ENCODE data around the gene ATP2B2.

The ATP2B2 gene

DNA sequence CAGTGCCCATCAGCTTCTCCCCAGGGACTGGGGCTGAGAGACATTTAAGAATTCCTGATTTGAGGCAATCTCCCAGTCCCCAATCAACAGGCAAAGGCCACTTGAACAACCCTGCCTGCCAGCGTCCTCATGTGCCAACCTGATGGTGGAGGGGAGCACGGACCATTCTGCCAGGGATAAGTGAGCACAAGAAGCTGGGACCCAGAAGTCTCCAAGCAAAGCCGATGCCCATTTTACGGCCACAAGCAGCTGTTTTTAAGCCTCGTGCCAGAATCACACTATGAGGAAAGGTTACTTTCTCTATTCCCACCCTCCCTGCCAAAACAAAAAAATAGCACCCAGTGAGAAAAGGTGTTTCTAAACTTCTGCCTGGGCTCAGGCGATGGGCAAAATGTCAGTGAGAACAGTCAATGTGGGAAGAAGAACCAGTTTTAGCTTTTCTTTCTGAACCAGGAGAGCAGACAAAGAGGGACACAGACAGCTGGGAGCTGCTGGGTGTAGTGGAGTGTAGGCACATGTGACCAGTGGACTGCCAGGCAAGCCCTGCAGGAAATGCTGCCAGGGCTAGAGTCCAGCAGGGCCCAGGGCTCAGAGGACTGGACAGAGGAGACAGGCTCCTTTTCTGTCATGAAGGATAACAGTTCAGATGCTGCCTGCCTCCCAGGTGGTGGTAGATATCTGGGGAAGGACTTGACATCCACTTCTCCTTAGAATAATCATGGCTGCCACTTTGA is 57.7 kb downstream of the ATP2B2 start:
- DNase-seq (ENCODE audit: low spot score), result no peak

DNA sequence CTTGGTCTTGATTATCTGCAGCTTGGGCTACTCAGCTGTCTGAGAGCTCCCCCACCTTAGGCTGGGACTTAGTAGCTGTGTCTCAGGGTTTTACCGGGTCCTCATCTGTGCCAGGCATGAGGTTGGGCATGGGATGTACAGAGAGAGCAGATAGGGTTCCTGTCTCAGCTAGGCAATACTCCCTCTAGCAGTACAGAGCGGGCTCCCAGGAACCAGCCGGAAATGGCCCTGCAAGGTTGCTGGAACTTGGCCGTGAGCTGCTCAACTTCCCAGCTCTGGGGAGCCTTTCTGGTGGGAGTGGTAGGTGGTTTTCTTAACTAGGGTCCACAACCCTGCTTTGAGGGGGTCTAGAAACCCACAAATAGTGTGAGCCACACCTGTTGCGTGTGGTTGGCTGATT is 58.3 kb downstream of the ATP2B2 start:
- no peak for DNase-seq (ENCODE audit: low spot score)

DNA sequence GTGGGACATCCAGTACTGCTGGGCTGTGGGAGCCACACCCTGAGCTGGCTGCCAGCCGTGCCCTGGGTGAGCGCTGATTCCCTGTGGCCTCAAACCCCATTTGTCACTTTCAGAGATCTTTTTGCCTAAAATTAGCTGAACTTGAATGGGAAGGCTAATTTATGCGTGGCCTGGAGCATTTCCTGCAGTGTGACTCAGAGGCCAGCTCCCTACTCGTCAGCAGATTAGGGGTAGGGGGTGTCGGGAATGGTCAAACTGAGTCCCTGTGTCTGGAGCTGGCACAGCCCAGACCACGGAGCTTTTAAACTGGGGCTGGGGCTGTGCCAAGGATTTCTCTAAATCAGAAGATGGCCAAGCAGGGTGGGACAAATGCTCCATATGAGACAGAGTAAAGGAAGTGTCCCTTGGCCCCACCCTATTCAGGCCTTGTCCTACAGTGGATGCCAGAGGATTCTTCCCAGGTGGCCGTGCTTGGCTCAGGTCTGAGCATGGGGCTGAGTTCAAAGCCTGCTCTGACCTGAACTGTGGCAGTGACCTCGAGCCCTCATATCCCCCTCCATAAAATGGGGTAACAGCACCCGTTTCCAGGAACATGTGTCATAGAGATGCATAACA is 59.7 kb downstream of the ATP2B2 start:
- DNase-seq (ENCODE audit: low spot score), result no peak

DNA sequence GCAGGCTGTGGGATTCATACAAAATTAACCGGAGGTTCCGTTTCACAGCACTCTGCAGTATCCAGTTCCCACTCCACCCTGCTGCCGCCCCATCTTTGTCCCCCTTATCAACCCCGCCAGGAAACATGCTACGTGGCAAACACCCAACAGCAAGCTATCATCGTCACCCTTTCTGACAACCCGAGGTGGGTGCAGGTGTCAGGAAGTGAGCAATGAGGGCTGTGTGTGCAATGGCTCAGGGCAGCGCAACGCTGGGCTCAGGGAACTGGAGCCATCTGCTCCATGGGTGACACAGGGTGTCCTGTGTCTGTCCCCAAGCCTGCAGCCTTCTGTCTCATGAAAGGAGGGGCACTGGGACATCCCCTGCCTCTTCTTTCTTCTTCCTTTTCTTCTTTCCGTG is 60.9 kb downstream of the ATP2B2 start:
- DNase-seq (ENCODE audit: low spot score), result no peak

DNA sequence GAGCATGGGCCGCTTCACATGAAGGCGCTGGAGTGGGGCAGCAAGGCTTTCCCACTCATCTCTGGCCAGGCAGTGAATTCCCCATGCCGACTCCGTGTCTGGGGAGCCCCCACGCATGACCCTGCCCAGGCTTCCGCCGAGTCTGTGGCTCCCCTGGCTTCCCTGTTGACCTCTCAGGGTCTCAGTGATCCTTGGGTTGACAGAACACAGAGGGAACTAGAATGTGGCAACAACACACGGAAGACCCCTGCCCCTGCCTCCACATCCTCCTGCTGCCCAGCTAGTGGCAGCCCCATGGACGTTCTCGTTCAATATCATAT is 61.3 kb downstream of the ATP2B2 start:
- no peak for DNase-seq (ENCODE audit: low spot score)

DNA sequence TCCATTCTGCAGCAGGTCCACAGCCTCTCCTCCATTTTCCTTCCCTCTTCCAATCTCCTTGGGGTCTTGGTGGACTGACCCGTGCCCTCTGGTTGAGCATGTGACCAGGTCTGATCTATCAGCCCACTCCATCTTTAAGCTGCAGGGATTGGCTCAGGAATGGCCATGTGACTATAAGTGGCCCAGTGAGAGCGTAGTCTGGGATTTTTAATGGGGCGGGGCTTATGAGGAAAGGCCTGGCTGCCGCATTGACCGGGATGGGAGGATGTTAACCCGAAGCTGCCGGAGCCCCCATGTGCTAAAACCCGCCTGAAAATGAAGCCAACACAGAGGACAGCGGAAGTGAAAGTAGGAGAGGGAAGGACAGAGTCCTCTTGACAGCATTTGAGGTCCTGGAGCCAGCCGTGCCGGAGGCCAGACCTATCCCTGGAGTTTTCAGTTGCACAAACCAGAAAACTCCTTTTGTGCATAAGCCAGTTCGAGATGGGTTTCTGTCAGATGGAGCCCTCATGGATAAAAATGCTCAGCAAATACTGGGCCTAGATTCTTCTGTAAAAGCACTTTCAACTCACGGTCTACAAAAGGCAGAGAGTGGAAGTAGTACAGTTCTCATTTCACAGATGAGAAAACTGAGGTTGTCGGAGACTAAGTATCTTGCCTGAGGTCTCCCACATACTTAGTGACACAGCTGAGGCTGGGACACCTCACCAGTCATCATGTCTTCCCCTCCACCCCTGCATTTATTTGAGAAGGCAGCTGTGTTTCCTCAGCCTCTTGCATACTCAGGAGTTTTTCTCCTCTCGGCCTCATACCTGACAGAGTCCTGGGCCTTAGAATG is 61.9 kb downstream of the ATP2B2 start:
- DNase-seq (ENCODE audit: low spot score), result no peak

DNA sequence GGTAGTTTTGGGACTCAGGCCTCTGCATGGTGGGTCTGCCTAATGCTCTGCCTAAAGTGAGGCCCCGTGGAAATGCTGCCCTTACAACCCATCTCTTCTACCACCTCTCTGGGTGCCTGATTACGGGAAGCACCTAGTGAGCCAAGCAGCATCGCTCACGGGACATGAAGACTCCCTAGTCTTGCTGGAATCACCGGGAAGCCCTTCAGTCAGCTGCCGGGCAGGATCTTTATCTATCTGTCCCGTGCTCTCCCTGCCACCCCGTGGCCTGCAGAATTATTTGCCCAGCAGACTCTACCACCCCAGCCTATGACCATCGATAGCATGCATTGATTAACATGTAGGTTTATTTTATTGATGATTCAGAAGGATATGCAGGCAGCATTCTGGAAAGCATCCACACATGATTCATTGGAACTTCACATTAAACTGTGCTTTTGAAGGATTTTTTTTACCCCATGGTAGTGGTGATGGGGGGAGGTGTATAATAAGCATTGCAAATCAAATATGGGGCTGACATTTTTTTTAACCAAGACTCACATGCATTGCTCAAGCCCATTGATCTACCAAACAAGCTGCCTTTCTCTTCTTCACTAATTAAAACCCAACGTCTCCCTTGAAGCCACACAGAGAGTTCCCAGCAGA is 63.1 kb downstream of the ATP2B2 start:
- no peak for DNase-seq (ENCODE audit: low spot score)

DNA sequence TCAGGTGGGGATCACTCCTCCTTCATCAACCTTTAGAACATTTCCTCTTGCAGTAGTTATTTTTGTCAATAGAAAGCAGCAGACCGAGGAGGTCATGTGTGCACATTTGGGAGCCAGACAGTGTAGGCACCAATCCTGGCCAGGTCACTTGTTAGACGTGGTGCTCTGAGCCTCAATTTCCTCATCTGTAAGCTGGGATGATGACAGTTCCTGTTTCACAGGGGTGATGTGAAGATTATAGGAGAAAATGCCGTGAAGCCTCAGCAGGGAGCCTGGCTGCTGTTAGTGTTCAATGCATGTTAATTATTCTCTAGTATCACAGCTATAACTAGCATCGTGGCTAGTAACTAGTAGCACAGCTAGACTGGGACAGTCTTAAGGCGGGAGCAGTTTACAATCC is 64.7 kb downstream of the ATP2B2 start:
- no peak for DNase-seq (ENCODE audit: low spot score)

DNA sequence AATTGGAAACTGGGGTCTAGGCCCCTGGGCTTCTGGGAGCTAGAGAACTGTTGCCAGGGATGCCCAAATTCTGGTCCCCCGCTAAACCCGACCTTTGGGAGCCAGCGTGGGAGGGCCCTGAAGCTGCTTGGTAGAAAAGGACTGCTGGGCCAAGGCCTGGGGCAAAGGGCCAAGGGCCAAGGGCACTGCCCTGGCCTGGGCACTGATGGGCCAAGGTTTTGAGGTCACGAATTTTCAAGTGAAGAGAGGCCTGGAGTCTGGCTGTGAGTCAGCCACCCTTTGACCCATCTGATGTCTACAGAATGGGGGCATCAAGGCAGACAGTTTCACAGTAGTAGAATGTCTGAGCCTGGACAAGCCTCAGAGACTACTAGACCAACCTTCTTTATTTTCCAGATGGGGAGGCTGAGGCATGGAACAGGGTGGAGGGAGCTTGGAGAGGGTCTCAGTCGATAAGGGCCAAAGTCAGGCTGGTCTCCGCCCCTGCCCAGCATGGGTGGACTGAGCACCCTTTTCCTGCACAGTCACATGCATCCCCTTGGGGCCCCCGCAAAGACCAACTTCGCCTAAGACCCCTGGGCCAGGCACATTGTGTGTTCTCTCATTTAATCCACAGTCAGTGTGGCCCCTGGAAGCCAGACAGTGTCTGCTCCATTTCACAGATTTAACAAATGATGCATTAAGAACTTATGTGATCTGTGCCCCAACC is 66.3 kb downstream of the ATP2B2 start:
- DNase-seq (ENCODE audit: low spot score), result no peak

DNA sequence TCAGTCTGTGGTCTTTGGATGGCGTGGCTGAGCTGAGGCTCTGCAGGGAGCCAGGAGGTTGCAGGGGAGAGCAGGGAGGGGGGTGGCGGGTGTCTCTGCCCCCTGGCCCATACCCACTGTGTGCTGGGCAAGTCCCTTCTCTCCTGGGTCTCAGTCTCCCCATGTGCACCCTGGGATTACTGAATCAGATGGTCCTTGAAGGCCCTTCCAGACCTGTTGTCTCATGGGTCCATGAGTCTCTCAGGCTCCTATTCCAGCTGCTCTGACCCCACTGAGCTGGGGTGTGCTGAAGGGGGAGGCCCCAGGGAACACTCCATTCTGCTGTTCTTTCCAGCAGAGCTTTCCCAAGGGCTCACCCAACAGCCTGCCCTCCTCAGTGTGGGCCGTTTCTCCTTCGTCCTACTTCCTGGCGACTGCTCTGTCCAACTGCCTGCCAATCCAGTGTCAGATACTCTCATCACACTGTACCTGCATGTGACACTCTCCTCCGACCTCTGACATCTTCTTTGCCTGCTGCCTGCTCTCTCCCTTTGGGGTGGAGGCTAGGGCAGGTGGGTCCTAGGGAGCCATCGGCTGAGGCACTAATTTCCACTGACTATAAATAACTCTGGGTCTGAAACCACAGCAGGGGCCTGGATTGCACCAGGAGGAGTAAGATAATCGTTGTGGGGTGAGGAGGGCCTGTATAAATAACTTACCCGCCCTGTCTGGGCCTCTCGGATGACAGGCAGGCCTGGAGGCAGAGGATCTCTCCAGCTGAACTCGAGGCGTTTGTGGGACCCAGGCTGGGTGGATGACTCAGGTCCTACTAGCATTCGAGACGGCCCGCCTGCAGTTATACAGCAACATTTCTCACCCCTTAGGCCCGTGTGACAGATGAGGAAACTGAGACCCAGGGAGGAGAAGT is 67.1 kb downstream of the ATP2B2 start:
- no peak for DNase-seq (ENCODE audit: low spot score)

DNA sequence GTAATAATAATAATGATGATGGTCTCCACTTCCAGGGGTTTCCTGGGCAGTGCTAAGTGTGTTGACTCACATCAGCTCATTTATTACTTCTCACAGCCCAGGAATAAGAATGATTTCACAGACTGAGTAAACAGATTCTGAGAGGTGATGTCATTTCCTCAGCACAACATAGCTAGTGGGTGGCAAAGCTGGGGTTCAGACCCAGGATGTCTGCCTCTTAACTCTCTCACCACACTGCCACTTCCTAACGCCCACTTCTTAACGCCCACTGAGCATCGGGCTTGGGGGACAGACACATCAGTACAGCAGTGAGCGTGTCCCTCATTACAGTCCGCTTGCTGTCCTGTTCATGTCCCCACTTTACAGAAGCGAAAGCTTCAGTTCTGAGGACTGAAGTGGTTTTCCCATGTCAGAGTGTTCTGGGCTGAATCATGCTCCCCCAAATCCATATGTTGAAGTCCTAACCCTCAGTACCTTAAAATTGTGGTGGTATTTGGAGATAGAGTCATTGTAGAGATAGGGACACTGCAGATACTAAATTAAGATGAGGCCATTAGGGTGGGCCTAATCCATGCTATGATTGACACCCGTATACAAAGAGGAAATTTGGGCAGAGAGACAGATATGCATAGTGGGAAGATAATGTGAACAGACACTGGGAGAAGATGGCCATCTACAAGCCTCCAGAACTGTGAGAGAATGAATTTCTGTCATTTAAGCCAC is 68.0 kb downstream of the ATP2B2 start:
- no peak for DNase-seq (ENCODE audit: low spot score)

DNA sequence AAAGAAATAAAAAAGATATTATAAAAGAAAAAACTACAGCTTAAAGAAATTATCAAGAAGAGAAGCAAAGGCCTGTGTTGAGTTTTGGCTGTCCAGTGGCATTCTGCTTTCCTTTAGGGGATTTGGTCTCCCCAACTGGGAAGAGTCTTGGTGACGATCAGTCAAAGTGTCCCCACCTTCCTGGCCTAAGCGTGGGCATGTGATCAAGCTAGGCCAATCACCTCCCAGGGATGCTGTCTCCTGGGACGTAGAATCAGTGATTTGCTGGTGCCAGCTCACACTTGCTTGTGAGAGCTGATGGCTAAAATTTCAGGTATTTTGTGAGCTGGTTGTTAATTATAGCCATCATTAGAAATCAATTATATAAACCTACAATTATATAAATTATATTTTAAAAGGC is 69.5 kb downstream of the ATP2B2 start:
- DNase-seq (ENCODE audit: low spot score), result no peak

DNA sequence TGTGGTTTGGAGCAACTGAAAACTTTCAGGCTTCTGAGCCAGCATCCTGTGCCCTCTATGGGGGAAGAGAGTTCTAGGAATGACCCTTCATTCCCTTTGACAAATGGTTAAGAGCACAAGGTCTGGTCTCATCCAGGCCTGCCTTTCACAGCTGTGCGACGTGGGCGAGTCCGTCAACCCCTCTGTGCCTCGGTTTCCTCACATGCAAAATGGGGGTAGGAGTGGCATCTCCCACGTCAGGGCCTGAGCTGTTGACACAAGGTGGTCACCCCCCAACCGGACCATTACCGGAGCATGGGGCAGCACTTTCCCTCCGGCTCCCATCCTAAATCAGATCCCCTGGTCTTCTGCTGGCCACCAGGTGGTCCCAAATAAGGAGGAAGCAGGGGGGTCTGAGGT is 70.4 kb downstream of the ATP2B2 start:
- no peak for DNase-seq (ENCODE audit: low spot score)

DNA sequence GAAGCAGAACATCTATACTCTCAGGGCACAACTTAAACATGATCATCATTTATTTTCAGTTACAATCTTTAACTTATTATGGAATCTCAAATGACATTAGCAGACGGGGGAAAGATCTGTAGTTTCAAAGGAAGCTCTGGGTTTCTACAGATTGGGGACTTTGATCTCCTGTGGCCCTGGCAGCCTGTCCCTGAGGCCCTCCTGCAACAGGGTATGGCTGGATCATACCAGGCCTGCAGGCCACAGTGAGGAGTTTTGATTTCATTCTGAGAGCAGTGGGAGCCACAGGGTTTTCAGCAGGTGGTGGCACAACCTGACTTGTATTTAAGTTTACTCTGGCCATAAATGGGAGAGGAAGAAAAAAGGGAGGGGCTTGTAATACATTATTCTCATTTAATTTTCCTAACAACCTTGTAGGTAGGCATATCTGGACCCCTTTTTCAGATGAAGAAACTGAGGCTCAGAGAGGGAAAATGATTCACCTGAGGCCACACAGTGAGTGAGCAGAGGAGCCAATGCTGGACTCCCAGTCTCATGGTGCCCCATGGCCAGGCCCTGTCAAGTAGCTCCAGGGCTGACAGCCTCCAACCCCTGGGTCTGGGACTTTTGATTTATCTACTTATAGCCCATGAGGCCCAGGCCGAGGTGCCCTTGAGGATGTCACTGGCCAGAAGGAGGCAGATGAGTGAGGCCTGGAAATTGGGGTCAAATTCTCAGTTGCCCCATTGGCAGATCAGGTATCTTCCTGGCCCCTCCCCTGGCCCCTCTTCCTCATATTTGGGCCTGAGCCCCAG is 71.0 kb downstream of the ATP2B2 start:
- no peak for DNase-seq (ENCODE audit: low spot score)

DNA sequence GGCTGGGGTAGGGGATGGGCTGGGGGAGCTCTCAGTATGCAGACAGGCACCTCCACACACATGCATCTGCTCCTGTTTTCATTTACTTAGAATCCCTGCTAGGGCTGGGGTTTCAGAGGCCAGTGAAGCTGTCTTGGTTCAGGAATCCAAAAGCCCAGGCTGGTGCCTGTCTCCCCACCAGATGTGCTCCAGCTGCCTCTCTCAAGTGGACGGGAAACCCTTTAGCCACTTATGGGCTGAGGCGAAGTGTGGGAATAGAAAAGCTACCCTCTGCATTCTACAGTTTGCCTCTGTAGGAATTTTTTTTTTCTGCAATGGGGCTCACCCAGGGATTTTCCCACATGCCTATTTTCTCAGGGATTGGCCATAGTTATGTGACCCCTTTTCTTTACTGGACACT is 72.5 kb downstream of the ATP2B2 start:
- DNase-seq (ENCODE audit: low spot score), result no peak

DNA sequence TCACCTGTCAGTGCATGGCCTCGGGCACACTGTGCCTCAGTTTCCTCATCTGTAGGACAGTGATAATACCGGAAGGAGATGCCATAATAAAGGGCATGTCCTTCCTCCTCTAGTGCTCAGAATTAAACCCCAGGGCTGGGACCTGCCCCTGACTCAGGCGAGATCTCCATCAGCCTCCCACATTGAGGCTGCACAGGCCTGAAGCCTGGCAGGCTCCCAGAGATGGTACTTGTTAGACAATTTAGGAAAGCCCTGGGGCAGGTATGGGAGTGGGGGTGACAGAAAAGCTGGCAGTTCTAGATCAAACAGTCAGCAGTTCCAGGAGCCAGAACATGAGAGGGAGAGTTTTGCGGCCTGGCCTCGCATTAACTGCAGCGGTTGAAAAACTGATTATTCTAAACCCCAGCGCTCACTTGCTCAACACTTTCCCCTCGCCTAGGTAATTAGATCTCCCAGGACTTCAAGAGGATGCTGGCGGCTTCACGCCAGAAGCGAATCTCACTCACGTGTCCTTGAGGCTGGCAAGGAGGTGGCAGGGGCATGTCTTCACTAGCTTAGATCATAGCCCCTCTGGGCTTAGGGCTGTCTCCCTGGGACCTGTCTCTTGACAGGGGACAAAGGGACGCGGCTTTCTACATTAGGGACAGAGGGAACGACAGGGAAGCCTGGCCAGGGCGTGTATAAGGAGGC is 73.1 kb downstream of the ATP2B2 start:
- no peak for DNase-seq (ENCODE audit: low spot score)

DNA sequence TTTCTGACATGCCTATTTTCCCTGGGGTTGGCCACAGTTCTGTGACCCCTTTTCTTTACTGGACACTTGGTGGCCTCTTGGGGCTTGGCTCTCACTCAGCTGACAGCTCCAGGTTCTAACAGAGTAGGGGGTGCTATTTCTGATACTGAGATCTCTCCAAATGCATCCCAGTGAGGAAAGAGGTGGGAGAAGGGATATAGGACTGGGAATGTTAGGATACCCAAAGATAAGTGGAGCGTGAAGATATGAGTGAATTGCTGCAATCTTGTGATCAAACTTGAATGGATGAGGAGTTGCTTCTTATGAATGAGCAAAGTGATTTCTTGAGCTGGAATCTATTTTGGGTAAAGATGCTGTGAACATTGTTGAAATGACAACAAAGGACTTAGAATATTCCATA is 74.6 kb downstream of the ATP2B2 start:
- no peak for DNase-seq (ENCODE audit: low spot score)

DNA sequence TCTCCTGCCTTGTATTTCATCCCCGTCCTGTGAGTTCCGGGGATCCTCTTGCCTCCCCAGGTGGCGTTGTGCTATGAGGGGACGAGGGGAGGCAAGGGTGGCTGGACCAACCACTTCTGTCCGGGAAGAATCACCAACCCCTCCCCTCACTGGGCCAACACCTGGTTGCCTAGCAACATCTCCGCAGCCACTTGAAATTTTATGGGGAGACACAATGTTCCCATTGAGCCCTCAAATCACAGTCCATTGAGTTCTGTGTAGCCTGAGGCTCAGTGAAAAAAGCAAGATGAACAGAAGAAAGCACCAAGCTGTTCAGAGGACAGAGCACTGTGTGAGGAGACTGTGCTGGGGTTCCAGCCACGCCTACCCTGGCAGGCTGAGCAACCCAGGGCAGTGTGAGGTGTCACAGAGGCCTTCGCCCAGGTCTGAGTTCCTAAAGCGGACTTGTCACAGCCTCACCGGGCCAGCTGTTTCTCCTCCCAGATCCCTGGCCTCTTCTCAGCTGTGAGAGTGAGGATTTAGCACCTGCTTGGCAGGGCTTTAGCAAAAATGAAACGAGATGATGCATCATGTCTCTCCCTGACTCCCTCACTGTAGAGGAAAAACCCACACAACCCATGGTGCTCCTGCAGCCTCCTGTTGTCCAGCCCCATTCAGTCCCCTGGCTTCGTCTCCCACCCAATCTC is 76.8 kb downstream of the ATP2B2 start:
- no peak for DNase-seq (ENCODE audit: low spot score)

Measured in hematopoietic multipotent progenitor cell treated with erythropoietin and hydrocortisone succinate and interleukin-3 and kit ligand, for 17 days (in vitro differentiated cells).